Immature natural killer cell (primary cell): Measurements from ENCODE around the gene RHEBL1. TPM values are rescaled to one million over a fixed set of nuclear protein-coding genes. Genes with fewer than 3 reads are reported as not detected.

Experiments
- DNase-seq, 3 donors: peaks; one replicate each; pipeline ENCODE4 v3.0.0; 2022; ENCODE audit warnings: mixed read lengths in 1 of 3
- H3K27ac Mint-ChIP-seq, 6 donors: one replicate each; pipeline ENCODE4 v1.8.0; 2020; ENCODE audit warnings: mixed read lengths in 6 of 6, mild to moderate bottlenecking in 5 of 6, inconsistent platforms in 4 of 6, moderate library complexity in 3 of 6
- H3K27me3 Mint-ChIP-seq, 3 donors: one replicate each; pipeline ENCODE4 v1.8.0; 2020 to 2021; ENCODE audit warnings: low read depth in 3 of 3, mild to moderate bottlenecking in 3 of 3, mixed read lengths in 3 of 3, moderate library complexity in 3 of 3, inconsistent platforms in 1 of 3
- H3K36me3 Mint-ChIP-seq, 3 donors: one replicate each; pipeline ENCODE4 v1.8.0; 2020; ENCODE audit warnings: mixed read lengths in 3 of 3, inconsistent platforms in 2 of 3, mild to moderate bottlenecking in 2 of 3
- H3K4me1 Mint-ChIP-seq, 2 donors: one replicate each; pipeline ENCODE4 v1.8.0; 2020; ENCODE audit warnings: inconsistent platforms in 2 of 2, mild to moderate bottlenecking in 2 of 2, mixed read lengths in 2 of 2, moderate library complexity in 1 of 2
- H3K4me3 Mint-ChIP-seq, 5 donors: one replicate each; pipeline ENCODE4 v1.8.0; 2020; ENCODE audit warnings: mild to moderate bottlenecking in 5 of 5, mixed read lengths in 5 of 5, inconsistent platforms in 3 of 5, moderate library complexity in 3 of 5
- H3K9me3 Mint-ChIP-seq, 6 donors: one replicate each; pipeline ENCODE4 v1.8.0; 2020; ENCODE audit warnings: mild to moderate bottlenecking in 6 of 6, mixed read lengths in 6 of 6, inconsistent platforms in 4 of 6, moderate library complexity in 3 of 6
- polyA plus RNA-seq, 3 donors: library from polyadenylated mRNA; unstranded; fragments of 300-500 nt; fragmentation: Illumina TruSeq; gene quantifications; one replicate each; pipeline ENCODE4 v1.2.3, GENCODE V29; 2021

The RHEBL1 gene
- polyA plus RNA-seq, 3 donors from 2014 or later, result 11.0 to 22.5 (median 16.5) TPM

DNA sequence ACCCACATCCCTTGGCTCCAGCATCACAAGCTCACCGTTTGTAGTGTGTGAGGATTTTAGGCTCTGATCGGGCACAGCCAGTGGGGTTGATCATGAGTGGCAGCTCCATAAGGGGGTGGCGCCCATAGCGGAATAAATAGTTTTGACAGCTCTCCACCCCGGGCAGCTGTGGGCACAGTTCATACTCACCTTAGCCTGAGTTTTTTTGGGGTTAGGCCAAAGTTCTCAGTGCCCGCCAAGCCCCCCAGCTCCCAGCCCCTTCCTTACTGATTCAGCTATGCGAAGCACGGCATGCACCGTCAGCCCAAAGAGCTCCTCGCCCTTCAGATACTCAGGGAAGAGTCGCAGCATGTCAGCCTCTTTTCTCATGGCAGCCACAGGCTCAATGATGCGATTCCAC is 45.2 kb downstream of the RHEBL1 start:
- no peaks in the 10 kb centered on the region for H3K9me3 Mint-ChIP-seq
- H3K27me3 Mint-ChIP-seq, result peaks cover 4 to 13% (median 4%) of the 10 kb centered on the region in 3 donors
- peaks cover 10 to 43% (median 17%) of the 10 kb centered on the region in 3 donors for H3K36me3 Mint-ChIP-seq
- DNase-seq, result no peak
- H3K4me3 Mint-ChIP-seq, result no peak overlapping the region
- peak overlapping the region; percentile 48 to 99 (median 87) for H3K27ac Mint-ChIP-seq
- H3K4me1 Mint-ChIP-seq, result peaks cover 5% of the 10 kb centered on the region in 2 donors

DNA sequence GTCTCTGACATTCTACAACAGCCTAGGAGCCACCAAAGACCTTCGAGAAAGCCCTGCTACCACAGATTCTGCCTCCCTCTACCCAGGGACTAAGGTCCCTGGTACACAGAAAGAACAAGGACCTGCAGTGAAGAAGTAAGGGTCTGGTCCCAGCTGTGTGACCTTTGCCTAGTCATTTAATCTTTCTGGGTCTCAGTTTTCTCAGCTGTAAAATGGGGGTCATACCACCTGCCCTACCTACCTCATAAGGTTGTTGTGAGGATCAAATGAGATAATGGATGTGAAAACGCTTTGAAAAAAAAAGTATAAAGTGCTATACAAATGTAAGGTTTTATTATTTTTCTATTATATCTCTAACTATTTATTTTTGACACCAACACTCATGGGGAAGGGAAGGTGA is 46.0 kb downstream of the RHEBL1 start:
- no peaks in the 10 kb centered on the region for H3K9me3 Mint-ChIP-seq
- H3K4me3 Mint-ChIP-seq, result no peak overlapping the region
- H3K4me1 Mint-ChIP-seq, result peaks cover 9 to 13% of the 10 kb centered on the region in 2 donors
- peak overlapping the region; percentile 18 to 99 (median 92) for H3K27ac Mint-ChIP-seq
- H3K27me3 Mint-ChIP-seq, result peaks cover 5 to 20% (median 7%) of the 10 kb centered on the region in 3 donors
- no peak for DNase-seq
- H3K36me3 Mint-ChIP-seq, result peaks cover 10 to 45% (median 17%) of the 10 kb centered on the region in 3 donors

GRCh38 chr12:49022558-49023178 is 47.1 kb downstream of the RHEBL1 start:
- H3K27me3 Mint-ChIP-seq, result peaks cover 16 to 31% (median 18%) of the 10 kb centered on the region in 3 donors
- no peak for DNase-seq
- peaks cover 10 to 39% (median 13%) of the 10 kb centered on the region in 3 donors for H3K36me3 Mint-ChIP-seq
- H3K4me3 Mint-ChIP-seq, result no peak overlapping the region
- H3K27ac Mint-ChIP-seq, result peak overlapping the region; percentile 88 to 99 (median 94)
- no peaks in the 10 kb centered on the region for H3K9me3 Mint-ChIP-seq
- H3K4me1 Mint-ChIP-seq, result peaks cover 18 to 22% of the 10 kb centered on the region in 2 donors

DNA sequence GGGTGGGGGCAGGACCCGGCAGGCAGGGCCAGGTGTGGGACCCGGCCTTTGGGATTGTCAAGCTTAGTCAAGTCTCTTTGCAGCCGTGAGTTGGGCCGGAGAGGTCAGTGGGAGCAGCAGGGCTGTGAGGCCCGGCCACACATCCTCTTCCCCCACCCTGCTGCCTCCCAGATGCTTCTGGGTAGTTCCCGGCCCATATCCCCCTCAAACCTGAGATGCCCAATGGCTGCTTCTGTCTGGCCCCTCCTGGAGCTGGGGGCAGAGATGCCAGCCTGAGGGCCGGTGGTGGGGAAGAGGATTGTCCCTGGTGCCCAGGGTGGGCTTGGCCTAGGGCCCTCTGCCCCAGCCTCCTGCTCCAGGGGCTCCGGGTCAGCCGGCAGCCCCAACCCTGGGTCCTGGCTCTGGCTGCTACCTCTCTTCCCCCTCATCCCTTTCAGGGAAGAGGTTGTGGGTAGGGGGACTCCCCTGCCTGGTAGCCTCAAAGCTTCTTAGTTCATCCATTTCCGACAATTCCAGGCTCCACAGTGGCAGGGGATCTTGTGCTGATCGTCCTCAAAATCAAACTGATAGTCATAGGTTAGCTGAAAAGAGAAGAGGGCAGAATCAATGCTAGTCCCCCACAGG is 48.4 kb downstream of the RHEBL1 start:
- Mint-ChIP-seq H3K27ac (peak overlapping the region; percentile 88 to 99 (median 96)), H3K36me3 (peaks cover 10 to 42% (median 13%) of the 10 kb centered on the region in 3 donors)

GRCh38 chr12:49020441-49020840 is 49.3 kb downstream of the RHEBL1 start:
- peaks cover 6 to 34% (median 19%) of the 10 kb centered on the region in 3 donors for H3K36me3 Mint-ChIP-seq
- H3K4me3 Mint-ChIP-seq, result no peak overlapping the region
- peak overlapping the region; percentile 76 to 99 (median 94) for H3K27ac Mint-ChIP-seq

More for the DNA sequence above, 48.4 kb downstream of the RHEBL1 start:
- Mint-ChIP-seq H3K4me3 (no peak overlapping the region), H3K27me3 (peaks cover 16 to 26% (median 20%) of the 10 kb centered on the region in 3 donors), H3K9me3 (no peaks in the 10 kb centered on the region), H3K4me1 (peaks cover 29 to 34% of the 10 kb centered on the region in 2 donors)
- DNase-seq, result no peak

GRCh38 chr12:49019443-49020324 is 50.1 kb downstream of the RHEBL1 start:
- Mint-ChIP-seq H3K27me3 (peaks cover 16 to 25% (median 23%) of the 10 kb centered on the region in 3 donors), H3K4me1 (peaks cover 39 to 51% of the 10 kb centered on the region in 2 donors)

More at GRCh38 chr12:49020441-49020840, 49.3 kb downstream of the RHEBL1 start:
- H3K27me3 Mint-ChIP-seq, result peaks cover 16 to 25% (median 23%) of the 10 kb centered on the region in 3 donors
- H3K4me1 Mint-ChIP-seq, result peaks cover 35 to 44% of the 10 kb centered on the region in 2 donors
- H3K9me3 Mint-ChIP-seq, result no peaks in the 10 kb centered on the region
- DNase-seq, result no peak

GRCh38 chr12:49019120-49019430 is 50.7 kb downstream of the RHEBL1 start:
- DNase-seq, result no peak
- peaks cover 39 to 58% of the 10 kb centered on the region in 2 donors for H3K4me1 Mint-ChIP-seq
- H3K27me3 Mint-ChIP-seq, result peaks cover 16 to 25% (median 23%) of the 10 kb centered on the region in 3 donors
- peaks cover 6 to 24% (median 19%) of the 10 kb centered on the region in 3 donors for H3K36me3 Mint-ChIP-seq
- peak overlapping the region; percentile 92 to 98 (median 97) for H3K4me3 Mint-ChIP-seq
- peak overlapping the region; percentile 96 to 100 (median 100) for H3K27ac Mint-ChIP-seq
- no peaks in the 10 kb centered on the region for H3K9me3 Mint-ChIP-seq

More at GRCh38 chr12:49019443-49020324, 50.1 kb downstream of the RHEBL1 start:
- peak; percentile 54 to 59 (median 56) for DNase-seq
- Mint-ChIP-seq H3K36me3 (peaks cover 6 to 29% (median 19%) of the 10 kb centered on the region in 3 donors), H3K4me3 (peak overlapping the region; percentile 75 to 98 (median 97)), H3K27ac (peak overlapping the region; percentile 91 to 100 (median 100)), H3K9me3 (no peaks in the 10 kb centered on the region)

DNA sequence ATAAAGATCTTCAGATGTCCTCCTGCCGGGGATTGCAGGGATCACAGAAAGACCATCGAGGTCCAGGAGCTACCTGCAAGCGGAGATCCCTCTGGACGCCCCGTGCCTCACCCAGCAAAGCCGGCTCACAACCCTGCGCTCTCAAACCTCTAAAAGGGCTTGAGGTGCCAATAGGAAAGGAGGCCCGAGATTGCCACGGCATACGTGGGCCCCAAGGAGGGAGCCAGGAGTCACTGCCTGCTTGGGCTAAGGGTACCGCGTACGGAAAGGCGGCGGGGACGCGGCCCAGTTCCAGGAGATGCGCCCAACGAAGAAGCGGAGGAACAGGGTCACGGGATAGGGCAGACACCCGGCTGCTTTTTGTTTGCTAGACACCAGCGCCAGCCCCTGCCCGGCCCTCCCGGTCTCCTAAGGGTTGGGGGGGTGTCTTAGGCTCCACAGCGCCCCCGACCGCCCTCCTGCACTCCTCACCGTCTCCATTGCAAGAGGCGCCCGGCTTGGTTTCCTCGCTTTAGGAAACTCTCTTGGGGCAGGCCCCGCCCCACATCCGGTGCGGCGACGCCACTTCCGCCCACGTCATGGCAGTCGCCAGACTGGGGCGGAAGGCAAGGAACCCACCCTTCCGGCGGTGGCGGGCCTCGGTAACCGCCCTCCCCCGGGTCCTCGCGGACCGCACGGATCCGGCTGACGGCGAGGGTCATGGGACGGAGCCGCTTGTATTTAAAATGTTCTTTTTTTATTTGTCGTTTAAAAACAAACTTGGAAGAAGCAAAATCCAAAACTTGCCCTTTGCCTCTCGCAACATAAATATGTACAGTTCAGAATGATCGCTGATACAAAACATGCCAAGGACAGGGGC is 51.3 kb downstream of the RHEBL1 start, which contains the start of gene PRKAG1:
PRKAG1 (minus strand) TSS at position 516 of the 859 bp plus-strand sequence; CDS start at position 480, 36 bp downstream.
- peak within 1 kb of the TSS; percentile 92 to 98 (median 97) for H3K4me3 Mint-ChIP-seq
- H3K27ac Mint-ChIP-seq, result peak within 1 kb of the TSS; percentile 96 to 100 (median 100)
- DNase-seq, result peak; percentile 99
- no peaks in the 10 kb centered on the region for H3K9me3 Mint-ChIP-seq
- H3K36me3 Mint-ChIP-seq, result peaks cover 6 to 24% (median 19%) of the 10 kb centered on the region in 3 donors
- peaks cover 16 to 25% (median 23%) of the 10 kb centered on the region in 3 donors for H3K27me3 Mint-ChIP-seq
- H3K4me1 Mint-ChIP-seq, result peaks cover 39 to 58% of the 10 kb centered on the region in 2 donors

GRCh38 chr12:49017891-49018260 is 51.9 kb downstream of the RHEBL1 start:
- peak overlapping the region; percentile 92 to 98 (median 97) for H3K4me3 Mint-ChIP-seq
- no peaks in the 10 kb centered on the region for H3K9me3 Mint-ChIP-seq
- H3K36me3 Mint-ChIP-seq, result peaks cover 5 to 21% (median 19%) of the 10 kb centered on the region in 3 donors
- H3K27me3 Mint-ChIP-seq, result peaks cover 16 to 25% (median 23%) of the 10 kb centered on the region in 3 donors
- DNase-seq, result peak; percentile 62 to 66 (median 64)
- H3K4me1 Mint-ChIP-seq, result peaks cover 39 to 58% of the 10 kb centered on the region in 2 donors
- H3K27ac Mint-ChIP-seq, result peak overlapping the region; percentile 96 to 100 (median 100)

DNA sequence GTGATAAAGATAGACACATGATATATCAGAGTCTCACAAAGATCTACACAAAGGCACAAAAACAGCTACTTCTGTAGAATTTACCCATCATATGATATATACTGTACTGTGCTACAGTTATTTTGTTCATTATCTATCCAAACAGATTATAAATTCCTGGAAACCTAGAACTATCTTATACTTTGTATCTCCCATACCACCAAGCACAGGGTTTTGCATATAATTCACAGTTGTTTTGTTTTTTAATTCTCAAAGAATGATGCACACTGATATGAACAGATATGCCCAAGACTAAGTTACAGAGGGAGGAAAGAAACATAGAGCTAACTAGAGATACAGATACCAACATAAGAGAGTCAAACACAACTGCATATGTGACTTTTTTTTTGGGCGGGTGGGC is 54.6 kb downstream of the RHEBL1 start:
- Mint-ChIP-seq H3K27me3 (peaks cover 16 to 23% (median 23%) of the 10 kb centered on the region in 3 donors), H3K36me3 (peaks cover 5 to 21% (median 5%) of the 10 kb centered on the region in 3 donors), H3K9me3 (no peaks in the 10 kb centered on the region), H3K27ac (peak overlapping the region in 5 of 6 donors; percentile 31 to 99 (median 87)), H3K4me1 (peaks cover 39 to 58% of the 10 kb centered on the region in 2 donors), H3K4me3 (peak overlapping the region in 1 of 5 donors; percentile 36)
- no peak for DNase-seq
